8988T (cell line): ENCODE data around the gene SERP1.
"Not testable (repeated sequence)": the region's sequence is repeated elsewhere in the genome, so short reads cannot be mapped to it uniquely, and the experiment has no call there.

Experiments used
- DNase-seq: peaks from one replicate; pipeline ENCODE4 v3.0.0; 2011

Gene SERP1

GRCh38 chr3:150538324-150539208, 7.7 kb downstream of the SERP1 start:
- DNase-seq, result no peak

- DNase-seq, result no peak
These were observed 11.1 kb downstream of the SERP1 start for GRCh38 chr3:150535204-150535603.

GRCh38 chr3:150531775-150532174, 14.5 kb downstream of the SERP1 start:
- DNase-seq, result no peak

- DNase-seq, result no peak
These were observed 17.9 kb downstream of the SERP1 start for GRCh38 chr3:150528354-150528797.

- no peak for DNase-seq
These were observed 18.6 kb downstream of the SERP1 start for GRCh38 chr3:150527464-150528255.

GRCh38 chr3:150523538-150523937, 22.8 kb downstream of the SERP1 start:
- DNase-seq, result no peak

- DNase-seq, result no peak
These were observed 24.8 kb downstream of the SERP1 start for GRCh38 chr3:150521463-150521862.

GRCh38 chr3:150520408-150520807, 25.9 kb downstream of the SERP1 start:
- DNase-seq, result no peak

- no peak for DNase-seq
These were observed 27.3 kb downstream of the SERP1 start for GRCh38 chr3:150519026-150519425.

GRCh38 chr3:150515210-150515609, 31.1 kb downstream of the SERP1 start:
- no peak for DNase-seq

- no peak for DNase-seq
These were observed 35.0 kb downstream of the SERP1 start for GRCh38 chr3:150511122-150511821.

- DNase-seq, result no peak
These were observed 36.5 kb downstream of the SERP1 start for GRCh38 chr3:150509780-150510179.

- DNase-seq, result no peak
These were observed 37.9 kb downstream of the SERP1 start for GRCh38 chr3:150508401-150508800.

- DNase-seq, result no peak
These were observed 41.8 kb downstream of the SERP1 start for GRCh38 chr3:150504483-150504882.

GRCh38 chr3:150503402-150504099, 42.7 kb downstream of the SERP1 start:
- no peak for DNase-seq

- DNase-seq, result not testable (repeated sequence)
These were observed 45.3 kb downstream of the SERP1 start for GRCh38 chr3:150500960-150501359.

- DNase-seq, result no peak
These were observed 48.3 kb downstream of the SERP1 start for GRCh38 chr3:150497956-150498355.

GRCh38 chr3:150495563-150496168, 50.6 kb downstream of the SERP1 start:
- DNase-seq, result no peak

- no peak for DNase-seq
These were observed 51.1 kb downstream of the SERP1 start for GRCh38 chr3:150495149-150495548.

GRCh38 chr3:150494411-150494977, 51.8 kb downstream of the SERP1 start:
- no peak for DNase-seq
